Activated CD4-positive, alpha-beta T cell treated with anti-CD3 and anti-CD28 coated beads, Interleukin-2, Interleukin-4, amounts not matched to agents 100 ng/mL and 50 ng/mL, durations not matched to agents 16 hours and 8 hours (primary cell): ENCODE data around the gene DAPK2.

ENCODE experiments used
- DNase-seq: peaks from one replicate; pipeline ENCODE4 v3.0.0-alpha.2; 2020; ENCODE audit warnings: low spot score

Gene DAPK2

DNA sequence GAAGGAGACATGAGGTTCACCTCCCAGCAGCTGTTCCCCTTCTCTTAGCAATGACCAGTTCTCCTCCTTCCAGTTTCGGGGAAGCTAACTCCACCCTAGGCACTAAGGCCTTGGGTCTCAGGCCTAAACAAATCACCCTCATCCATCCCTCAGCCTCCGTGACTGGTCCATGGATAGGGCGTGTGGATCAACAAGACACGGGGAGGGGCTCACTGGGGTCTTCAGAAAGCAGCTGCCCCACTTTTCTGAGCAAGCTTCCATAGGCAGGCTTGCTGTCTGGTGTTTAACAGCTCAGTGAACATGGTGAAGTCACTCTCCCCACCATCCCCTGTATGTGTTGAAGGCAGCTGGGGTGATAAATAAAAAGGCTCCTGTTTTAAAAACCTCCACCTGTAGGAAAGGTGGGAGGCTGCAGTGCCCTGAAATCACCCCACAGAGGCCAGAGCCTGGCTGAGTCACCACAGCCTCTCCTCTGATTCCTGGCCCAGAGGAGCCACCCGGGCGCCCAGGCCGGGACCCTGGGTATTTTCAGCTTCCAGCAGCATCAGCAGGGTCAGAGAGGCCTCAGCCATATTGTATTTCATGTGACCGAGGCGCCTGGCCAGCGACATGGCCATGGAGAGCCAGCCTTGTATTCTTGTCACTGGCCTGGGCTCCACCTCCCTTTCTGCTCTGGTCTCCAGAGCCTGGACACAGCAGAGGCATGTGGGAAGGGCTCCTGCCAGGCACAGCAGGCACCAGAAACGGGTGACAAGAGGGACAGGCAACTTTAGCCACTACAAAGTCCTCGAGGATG lies 152.2 kb downstream of the DAPK2 start:
- DNase-seq: no peak

DNA sequence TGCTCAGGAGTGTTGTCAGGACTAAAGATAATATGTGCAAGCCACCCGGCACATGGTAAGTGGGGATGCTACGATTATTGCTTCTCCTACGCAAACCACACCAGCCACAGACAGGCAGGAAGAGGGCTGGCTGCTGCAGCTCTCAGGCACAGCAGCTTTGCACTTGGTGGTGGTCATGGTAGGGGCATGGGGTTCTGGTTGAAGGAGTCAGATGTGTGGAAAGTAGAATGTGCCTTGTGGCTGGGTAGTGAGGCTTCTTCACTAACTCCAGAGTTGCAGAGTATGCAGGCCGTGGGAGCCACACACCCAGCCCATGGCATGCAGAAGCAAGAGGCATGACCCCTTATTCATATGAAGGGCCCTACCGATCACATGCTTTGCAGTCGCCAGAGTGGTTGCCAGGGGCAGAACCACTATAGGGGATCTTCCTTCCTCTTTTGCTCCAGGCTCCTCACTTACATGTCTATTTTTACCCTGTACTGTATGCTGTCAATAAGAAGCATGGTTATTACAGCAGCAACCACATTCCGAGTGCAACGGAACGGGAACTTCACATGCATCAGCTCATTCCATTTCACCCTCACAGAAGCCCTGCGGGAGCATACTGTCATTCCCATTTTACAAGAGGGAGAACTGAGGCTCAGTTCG lies 153.4 kb downstream of the DAPK2 start:
- DNase-seq: peak; percentile 83

DNA sequence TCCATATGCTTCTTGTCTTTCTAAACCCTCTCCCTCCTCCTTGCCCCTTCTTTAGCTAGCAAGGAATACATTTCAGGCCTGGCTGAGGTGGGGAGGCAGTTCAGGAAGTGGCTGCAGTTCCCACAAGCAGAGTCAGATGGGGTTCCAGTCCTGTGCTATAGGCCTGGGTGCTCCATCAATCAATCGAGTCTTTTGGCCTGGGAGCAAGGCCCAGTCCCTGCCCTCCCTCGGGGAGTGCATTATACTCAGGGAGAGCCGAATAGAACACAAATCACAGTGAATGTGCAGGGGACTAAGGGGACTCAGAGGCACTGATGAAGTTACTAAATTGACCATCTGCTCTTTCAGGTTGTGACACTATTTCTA lies 154.5 kb downstream of the DAPK2 start:
- DNase-seq: no peak

DNA sequence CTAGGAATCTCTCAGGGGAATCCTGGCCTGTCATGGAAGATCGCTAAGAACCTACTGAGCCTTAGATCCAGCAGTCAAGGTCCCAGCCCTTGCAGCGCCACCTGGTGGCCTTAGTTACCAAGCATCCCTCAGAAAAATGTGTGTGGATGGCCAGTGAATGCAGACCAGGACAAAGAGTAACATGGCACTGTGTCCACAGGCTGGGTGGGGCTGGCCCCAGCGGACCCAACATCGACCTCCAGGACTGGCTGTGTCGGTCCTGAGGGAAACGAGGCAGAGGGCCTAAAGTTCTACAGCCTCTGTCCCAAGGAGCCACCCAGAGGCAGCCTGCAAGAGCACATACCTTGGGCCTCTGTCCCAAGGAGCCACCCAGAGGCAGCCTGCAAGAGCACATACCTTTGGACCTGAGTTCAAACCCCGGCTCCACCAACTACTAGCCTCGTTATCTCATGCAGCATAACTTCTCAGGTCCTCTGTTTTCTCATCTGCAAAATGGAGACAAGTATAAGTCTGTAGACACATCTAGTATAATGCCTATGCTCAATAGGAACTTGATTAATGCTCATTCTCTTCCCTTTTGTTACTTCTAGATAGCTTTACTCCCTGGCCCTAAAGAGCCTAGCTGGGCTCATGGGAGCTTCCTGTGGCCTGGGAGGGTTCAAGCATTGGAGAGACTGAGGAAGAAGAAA lies 155.1 kb downstream of the DAPK2 start:
- peak; percentile 77 for DNase-seq

DNA sequence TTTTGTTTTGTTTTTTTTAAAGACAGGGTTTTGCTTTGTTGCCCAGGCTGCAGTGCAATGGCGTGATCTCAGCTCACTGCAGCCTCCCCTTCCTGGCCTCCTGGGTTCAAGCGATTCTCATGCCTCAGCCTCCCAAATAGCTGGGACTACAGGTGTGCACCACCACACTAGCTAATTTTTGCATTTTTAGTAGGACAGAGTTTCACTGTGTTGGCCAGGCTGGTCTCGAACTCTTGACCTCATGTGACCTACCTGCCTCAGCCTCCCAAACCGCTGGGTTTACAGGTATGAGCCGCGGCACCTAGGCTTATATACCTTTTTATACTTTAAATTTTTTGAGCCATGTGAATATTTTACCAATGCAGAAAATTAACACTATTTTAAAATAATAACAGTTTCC lies 155.7 kb downstream of the DAPK2 start:
- DNase-seq: no peak

DNA sequence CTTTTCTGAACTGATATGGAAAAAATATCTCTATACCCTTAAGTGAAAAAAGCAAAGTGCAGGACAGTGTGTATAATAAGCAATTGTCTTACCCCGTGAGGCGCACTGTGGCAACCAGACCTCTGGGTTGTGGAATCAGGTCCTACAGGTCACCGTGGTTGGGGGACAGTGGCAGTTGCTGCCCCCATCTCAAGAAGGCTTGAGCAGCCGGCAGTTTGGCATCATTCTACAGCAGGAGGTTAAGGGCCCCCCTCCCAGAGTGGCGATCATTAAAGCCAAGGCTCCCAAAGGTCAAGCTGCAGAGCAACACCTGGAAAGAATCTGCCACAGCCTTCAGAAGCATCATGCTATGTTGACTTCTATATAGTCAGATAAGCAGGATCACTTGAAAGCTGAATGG lies 156.5 kb downstream of the DAPK2 start:
- DNase-seq: no peak

DNA sequence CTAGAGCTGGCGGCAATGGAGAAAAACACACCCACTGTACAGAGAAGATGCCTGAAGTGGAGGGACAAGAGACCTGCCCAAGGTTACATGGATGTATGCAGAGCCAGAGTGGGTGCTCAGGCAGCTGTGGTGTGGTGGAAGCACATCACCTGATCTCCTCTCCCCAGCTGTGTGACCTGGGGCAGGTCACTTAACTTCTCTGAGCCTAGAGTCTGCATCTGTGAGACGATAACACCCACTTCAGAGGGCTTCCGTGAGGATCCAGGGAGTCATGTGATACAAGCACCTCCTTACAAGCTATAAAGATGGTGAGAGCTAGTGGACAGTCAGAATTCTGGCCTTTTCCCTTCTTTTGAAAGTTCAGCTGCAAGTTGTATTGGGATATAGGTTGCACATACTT lies 157.5 kb downstream of the DAPK2 start:
- DNase-seq: no peak

DNA sequence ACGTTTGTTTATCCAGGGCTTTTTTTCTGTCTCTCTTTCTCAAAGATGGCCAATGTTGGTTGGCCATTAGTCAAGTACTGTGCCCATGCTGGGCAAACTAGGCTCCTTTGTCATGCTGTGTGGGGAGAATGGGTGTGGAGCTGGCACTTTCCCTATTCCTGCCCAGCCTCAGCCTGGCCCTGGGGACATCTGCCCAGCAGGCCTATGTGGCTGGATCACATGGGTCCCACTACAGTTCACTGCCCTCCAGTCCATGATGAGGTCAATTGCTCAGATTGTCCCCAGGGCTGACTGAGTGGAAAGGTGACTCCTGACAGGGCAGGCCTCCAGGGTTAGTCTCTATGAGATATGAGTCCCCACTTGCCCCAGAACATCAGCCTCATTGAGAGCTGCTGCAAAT lies 158.1 kb downstream of the DAPK2 start:
- DNase-seq: no peak

DNA sequence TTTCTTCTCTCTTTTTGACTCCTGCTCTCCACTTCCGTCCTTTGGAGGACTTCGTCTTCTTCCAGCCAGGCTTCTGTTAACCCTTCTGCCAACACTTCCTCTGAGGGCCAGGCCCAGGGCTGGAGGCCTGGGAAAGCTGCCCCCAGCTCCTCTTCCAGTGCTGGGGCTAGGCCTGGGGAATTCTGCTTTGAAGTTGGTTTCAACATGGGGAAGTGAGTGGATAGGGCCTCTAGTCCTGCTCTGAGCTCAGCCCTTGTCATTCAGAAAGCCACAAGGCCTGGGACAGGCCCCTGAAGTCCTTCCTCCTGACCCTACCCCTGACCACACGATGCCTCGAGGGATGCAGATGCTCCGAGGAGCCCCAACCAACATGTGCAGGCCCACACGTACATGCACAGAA lies 158.7 kb downstream of the DAPK2 start:
- no peak for DNase-seq

DNA sequence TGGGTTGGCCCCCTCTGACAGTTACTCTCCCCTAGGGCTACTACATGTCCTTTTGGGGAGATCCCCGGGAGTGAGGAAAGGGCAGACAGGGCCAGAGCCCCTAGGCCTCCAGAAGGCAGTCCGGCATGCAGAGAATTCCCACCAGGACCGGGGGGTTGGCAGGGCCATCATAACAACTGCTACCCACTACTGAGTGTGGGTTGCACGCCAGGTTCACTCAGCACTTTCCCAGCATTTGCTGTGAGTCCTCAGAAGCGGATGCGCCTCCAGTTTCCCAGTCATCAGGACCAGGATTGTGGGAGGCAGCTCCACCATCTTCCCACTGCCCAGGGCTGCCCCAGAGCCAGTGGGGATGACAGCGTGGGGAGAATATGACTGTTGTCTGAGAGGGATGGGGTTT lies 161.3 kb downstream of the DAPK2 start:
- DNase-seq: no peak

DNA sequence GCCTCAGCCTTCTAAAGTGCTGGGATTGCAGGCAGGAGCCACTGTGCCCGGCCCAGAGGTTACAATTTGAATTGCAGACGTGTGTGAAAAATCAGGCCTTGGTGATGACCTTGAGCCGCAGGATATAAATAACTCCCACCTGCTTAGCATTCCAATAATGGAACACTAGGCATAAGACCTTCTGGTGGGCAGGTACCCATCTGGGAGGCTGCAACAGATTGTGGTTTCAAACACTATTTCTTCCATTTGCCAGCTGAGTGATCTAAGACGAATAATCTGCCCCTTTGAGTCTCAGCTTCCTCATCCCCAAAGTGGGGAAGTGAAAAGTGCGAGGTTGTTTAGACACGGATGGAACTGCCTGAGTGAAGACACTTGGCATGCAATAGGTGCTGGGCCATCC lies 164.9 kb downstream of the DAPK2 start:
- no peak for DNase-seq

DNA sequence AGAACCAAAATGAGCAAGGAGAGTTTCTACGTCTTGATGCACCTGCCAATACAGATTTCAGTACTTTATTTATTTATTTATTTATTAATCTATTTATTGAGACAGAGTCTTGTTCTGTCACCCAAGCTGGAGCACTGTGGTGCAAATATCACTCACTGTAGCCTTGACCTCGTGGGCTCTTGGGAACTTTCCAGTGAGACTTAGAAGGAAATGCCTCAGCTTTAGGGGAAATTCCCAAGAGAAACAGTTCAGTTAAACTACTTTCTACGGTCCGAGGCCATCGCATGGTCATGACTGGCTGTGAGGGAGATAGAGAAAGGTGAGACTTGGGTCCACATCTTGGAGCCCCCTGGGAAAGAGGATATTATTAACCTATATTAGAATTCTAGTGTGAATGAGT lies 165.5 kb downstream of the DAPK2 start:
- no peak for DNase-seq

DNA sequence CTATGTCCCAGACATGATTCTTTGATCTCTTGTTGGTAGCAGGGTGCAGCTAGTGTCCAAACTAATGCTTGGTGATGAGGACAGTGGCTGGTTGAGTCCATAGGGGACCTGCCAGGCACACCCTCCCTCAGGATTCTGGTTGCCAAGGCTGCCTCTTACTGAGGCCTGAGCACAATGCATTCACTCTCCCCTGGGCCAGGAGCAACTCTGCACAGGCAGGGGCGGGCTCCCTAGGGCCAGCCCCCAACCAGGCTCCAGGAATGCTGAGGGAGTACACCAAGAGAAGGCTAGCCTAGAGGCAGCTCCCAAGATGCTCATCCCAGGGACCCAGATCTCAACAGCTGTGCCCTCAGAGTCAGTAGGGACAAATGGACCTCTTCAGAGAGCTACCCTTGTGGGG lies 166.3 kb downstream of the DAPK2 start:
- no peak for DNase-seq

DNA sequence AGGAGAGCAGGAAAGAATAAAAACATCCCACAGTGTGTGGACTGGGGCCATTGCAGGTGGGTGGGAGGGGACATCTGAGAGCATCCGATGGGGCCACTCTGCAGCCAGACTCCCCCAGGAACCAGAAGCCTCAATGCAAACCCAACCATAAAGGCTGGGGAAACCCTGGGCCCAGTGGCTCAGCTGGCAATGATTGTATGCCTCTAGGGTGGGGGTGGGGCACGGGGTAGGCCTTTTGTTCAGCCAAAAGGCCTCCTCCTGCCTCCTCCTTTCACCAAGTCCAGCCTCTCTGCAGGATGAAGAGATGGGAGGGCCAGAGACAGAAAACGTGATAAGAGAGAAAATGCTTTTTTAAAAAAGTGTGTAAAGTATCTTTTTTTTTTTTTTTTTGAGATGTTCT lies 167.1 kb downstream of the DAPK2 start:
- DNase-seq: no peak

DNA sequence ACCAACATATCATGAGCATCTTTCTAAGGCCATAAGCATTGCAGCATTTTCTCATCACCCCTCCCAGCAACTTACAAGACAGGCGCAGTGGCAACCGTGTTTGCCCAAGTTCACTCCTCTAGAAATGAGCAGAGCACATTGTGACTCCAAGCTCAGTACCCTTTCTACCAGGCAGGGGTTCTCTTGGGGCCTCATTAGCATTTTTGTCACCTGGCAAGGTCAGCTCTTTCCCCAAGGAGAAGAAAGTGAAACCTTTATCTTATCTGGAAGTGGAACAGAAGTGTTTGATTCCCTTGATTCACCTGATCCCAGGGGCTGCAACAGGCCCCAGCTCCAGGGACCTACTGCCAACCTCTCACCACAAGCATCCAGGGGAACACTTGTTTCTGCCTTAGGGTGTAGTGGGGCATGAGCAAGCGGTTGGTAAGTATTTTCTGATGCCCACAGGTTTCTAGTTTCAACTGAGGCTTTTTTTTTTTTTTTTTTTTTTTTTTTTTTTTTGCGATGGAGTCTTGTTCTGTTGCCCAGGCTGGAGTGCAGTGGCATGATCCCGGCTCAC lies 168.5 kb downstream of the DAPK2 start:
- no peak for DNase-seq

DNA sequence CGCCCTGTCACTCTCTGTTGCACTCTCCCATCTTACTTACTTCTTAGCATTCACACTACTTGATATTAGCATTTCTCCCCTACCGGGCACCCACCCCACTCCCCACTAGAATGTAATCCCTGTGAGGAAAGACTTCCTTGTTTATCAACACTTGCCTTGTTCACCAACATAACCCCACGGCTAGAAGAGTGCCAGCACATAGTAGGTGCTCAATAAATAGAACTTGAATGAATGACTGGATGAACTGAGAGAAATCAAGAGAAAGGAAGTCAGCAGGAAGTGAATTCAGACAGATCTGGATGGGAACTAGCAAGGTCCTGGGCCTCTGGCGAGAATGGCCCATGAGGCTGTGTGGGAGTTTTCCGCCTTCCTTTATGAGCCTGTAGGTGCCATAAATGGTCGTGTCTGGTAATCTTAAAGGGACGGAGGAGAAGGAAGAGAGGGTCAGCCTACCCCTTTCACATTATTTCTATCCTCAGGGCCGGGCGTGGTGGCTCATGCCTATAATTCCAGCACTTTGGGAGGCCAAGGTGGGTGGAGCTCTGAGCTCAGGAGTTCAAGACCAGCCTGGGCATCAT lies 170.1 kb downstream of the DAPK2 start:
- no peak for DNase-seq

DNA sequence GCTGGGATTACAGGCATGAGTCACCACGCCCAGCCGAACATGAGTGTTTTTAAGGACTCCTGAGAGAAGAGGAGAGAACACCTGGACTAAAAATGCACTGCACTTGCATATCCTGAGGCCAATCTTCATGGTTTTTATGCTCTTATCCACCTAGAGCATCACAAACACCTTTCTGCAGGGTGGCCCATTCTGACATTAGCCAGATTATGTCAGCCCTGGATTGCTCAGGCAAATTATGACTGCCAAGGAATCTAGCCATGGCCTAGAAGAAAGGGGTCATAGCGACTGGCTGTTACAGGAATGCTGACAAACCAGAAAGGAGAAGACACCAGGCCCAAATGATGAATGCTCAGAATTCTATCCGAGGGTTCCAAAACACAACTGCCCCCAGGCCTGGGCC lies 171.7 kb downstream of the DAPK2 start:
- DNase-seq: no peak

DNA sequence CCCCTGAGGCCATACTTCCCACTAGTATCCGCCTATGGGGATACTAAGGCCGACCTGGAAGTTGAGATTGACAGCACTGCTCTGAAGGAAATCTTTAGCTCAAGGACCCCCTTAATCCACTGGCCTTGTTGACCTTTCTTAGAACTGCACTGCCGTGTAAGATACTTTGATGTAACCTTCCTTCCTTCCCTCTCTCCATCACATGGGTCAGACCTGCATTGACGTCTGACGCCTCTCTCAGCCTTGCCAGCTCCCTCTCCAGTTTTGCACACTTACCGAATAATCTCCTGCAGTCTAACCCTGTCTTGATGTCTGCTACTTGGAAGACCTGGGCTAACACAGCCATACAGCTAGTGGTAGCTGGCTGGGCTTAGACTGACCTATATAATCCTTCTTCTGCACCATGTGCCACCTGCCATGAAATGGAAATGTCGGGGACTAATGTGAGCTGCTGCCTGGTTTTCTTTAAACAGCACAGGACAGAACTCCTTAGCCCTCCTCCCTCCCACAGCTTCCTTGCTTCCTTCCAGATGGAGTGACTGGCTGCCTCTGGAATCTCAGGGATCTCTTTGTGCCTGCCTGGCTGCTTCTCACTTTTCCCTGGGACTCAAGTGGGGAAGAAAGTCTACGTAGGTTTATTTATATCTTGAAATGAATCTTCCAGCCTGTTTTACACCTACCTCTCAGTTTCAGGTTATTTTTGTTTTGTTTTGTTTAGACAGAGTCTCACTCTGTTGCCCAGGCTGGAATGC lies 173.3 kb downstream of the DAPK2 start:
- no peak for DNase-seq

DNA sequence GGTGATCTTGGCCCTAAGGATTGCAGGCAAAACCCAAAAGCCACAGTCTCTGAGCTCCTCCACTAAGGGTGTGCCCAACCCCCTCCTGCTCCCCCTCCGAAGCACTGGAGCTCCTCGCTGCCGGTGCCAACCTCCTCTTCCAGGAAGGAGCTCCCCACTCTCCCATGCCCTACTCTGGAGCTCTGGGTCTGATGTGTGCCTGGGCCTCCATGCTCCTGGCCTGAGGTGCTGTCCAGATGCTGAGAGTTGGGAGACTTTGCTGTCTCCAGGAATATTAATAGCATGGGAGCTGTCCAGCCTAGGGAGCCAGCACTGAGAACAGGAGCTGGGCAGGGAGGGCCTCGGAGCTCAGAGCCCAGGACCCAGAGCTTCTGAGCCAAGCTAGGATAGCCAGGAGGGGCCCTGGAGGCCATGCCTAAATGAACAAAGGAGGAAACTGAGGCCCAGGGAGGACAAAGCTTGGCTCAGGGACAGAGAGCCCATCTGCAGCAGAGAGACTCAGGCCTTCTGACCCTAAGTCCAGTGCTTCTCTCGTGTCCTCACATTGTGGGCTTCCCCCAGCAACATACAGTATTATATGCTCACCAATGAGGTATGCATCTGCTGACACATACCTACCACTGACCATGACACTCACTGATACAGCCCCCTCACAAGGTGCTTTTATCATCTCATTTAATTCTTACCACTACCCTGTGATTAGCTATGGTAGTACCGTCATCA lies 175.6 kb downstream of the DAPK2 start:
- DNase-seq: no peak

DNA sequence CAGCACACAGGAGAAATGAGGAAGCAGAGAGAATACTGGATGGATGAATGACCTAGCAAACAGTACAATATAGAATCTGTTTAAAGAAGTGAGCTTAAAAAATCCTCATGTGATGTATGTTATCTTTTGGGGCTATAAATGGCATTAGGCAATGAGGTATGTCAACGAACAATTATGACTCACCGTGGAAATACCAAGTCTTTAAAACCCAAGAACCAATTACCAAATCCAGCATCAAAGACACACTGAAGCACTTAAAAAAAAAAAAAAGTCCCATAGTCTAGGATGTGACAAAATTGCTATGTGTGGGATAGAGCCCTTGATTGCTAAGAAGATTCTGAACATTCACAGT lies 176.3 kb downstream of the DAPK2 start:
- no peak for DNase-seq

DNA sequence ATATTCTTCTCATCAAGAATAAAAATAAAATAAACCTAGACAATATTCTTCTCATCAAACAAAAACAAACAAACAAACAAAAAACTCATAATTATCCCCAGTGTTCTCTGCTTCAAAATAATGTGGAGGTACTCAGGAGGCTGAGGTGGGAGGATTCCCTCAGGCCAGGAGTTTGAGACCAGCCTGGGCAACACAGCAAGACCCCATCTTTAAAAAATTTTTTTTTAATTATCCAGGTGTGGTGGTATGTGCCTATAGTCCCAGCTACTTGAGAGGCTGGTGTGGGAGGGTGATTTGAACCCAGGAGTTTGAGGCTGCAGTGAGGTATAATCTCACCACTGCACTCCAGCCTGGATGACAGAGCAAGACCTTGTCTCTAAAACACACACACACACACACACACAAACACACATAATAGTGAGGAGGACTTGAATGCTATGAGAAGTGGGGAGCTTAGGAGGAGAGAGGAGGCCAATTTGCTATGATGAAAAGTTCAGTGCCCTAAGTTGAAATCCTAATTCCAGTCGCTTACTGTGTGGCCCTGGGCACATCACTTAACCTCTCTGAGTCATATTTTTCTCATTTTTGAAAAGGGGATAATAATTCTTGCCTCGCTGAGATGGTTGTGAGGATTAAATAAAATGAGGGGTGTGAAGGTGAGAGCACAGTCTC lies 176.8 kb downstream of the DAPK2 start:
- DNase-seq: no peak
